GM21526 (cell line): ENCODE measurements around the gene SSX4B.
"Not testable (repeated sequence)": the region's sequence is repeated elsewhere in the genome, so short reads cannot be mapped to it uniquely, and the experiment has no call there.

Source experiments
- ATAC-seq: cut with Tn5 transposase; IDR thresholded peaks from one replicate; pipeline ENCODE4 v1.9.1; 2021; ENCODE audit warnings: moderate library complexity; ENCODE audit not compliant: unreplicated experiment, low FRiP score

The SSX4B gene

DNA sequence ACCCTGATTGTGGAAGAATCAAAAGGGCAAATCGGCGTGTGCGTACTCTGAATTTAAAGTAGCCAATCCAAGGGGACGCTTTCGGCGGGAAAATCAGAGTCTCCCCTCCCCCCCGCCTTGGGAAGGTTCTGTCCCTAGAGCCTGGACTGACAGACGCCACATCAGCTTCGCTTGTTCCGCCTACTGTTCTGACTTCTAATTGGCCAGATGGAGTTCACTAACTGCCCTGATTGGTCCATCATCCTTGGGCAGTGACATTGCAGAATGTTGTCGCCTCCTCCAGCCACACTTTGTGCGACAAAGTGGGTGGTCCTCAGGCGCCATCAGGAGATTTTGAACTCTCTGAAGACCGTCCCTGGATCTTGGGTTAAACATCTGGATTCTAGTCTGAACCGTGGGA lies at the start of gene SSX4B:
Gene SSX4B, minus strand, starts transcription at position 101 of the 400 bp plus-strand sequence. CDS start 588 bp downstream, outside the sequence.
- not testable (repeated sequence) for ATAC-seq

DNA sequence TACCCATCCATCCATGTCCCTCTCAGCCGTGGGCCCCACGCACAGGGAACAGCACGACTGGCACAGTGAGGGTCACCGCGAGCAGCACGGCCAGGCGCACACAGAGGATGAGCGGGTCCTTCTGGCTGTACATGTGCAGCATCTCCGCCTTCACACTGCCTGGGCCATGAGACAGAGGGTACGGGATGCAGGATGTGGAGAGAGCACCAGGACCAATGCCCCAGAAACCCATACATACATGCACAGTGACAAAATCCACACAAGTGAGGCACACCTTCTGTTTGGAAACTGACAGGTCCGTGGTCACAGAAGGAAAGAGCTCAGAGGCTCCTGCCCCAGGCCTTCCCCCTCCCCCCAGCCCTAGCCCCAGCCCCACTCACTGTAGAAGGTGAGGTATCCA lies 48.8 kb upstream of the SSX4B start:
- no peak for ATAC-seq

- ATAC-seq: no peak
These were observed 48.3 kb upstream of the SSX4B start for GRCh38 chrX:48460031-48460430.

- ATAC-seq: no peak
These were observed 47.7 kb upstream of the SSX4B start for GRCh38 chrX:48459483-48459882.

DNA sequence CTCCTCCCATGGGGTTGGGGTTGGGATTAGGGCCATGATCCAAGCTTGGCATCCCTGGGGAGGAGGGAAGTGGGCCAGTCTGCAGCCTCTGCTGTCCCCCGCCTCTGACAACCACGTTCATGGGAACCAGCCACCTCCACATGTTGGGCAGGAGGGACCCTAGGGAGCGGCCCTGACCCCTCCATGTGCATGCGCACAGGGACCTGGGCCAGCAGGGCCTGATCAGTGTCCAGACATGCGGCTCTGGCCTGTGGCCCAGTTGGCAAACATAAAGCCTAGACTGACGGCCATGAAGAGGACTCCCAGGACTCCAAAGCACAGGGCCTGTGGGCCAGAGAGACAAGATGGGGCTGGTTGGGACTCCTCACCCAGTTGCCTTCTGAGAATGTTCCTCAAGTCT lies 47.0 kb upstream of the SSX4B start:
- no peak for ATAC-seq

- no peak for ATAC-seq
These were observed 45.0 kb upstream of the SSX4B start for GRCh38 chrX:48456628-48457331.

DNA sequence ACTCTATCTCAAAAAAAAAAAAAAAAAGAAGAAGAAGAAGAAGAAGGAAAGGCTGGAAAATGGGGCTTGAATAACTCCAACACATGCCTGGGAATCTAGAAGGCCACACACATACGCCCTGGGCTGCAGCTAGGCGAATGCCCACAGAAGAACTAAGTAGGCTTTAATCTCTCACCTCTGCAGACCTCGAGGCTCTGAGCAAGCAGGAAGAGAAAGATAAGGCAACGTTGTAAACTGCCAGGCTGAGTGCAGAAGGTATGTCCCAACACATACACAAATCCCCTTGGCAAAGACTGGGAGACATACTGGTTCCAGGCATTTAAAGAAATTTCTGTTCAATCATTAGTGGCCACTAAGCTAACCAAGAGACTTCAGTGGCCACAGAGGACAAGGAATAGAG lies 39.9 kb upstream of the SSX4B start:
- ATAC-seq: no peak

DNA sequence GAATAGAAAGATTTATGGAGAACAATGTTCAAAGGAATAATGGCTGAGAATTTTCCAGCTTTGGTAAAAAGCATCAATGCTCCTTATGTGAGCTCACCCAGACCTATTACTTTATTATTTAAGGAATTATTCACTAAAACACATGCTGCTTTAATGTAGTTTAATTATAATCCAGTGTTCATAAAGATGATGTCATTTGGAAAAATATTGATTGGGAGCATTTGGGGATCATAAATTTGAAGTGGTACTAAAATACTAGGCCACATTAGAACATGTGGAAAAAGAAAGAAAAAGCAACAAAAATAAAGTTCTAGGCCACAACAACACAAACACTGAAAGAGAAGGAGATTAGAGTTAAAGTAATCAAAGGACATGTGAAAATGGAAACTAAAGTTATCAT lies 38.3 kb upstream of the SSX4B start:
- ATAC-seq: no peak

GRCh38 chrX:48447201-48447600 lies 35.4 kb upstream of the SSX4B start:
- not testable (repeated sequence) for ATAC-seq

DNA sequence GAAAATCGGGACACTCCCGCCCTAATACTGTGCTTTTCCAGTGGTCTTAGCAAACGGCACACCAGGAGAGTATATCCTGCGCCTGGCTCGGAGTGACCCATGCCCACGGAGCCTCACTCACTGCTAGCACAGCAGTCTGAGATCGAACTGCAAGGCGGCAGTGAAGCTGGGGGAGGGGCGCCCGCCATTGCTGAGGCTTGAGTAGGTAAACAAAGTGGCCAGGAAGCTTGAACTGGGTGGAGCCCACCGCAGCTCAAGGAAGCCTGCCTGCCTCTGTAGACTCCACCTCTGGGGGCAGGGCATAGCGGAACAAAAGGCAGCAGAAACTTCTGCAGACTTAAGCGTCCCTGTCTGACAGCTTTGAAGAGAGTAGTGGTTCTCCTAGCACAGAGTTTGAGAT lies 22.0 kb upstream of the SSX4B start:
- ATAC-seq: not testable (repeated sequence)

DNA sequence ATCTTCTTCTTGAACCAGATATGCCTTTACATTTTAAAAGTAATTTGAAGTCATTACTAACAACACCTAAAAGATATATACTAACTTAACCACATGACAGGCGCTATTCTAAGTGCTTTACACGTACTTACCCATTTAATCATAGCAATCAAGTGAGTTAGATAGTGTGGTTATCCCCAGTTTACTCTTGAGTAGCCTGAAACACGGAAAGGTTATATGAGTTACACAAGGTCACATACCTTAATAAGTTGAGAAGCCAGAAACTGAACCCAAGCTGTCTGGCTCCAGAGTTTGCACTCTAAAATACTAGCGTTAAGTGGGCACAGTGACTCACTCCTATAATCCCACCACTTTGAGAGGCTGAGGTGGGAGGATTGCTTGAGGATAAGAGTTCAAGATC lies 18.4 kb upstream of the SSX4B start:
- ATAC-seq: not testable (repeated sequence)

GRCh38 chrX:48429606-48430005 lies 17.8 kb upstream of the SSX4B start:
- not testable (repeated sequence) for ATAC-seq

DNA sequence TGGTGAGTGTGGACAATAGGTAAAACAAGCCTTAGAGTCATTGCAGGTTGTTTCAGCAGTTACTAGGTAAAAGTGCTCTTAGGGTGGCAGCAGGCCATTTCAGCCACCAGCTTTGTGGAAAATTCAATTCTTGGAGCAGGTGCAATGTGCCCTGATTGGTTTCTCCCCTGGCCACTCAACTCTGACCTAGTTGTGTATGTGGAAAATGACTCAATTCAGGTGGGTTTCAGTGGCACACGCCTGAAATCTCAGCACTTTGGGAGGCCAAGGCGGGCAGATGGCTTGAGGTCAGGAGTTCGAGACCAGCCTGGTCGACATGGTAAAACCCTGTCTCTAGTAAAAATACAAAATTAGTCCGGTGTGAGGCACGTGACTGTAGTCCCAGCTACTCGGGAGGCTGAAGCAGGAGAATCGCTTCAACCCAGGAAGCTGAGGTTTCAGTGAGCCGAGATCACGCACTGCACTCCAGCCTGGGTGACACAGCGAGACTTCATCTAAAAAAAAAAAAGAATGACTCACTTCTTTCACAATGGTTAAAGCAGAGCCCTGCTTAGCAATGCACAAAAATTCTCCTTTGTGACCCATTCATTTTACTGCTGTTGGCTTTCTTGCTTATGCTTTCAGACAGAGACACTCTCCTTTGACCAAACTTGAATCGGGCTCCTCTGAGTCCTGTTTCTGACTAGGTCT lies 15.4 kb upstream of the SSX4B start:
- not testable (repeated sequence) for ATAC-seq

DNA sequence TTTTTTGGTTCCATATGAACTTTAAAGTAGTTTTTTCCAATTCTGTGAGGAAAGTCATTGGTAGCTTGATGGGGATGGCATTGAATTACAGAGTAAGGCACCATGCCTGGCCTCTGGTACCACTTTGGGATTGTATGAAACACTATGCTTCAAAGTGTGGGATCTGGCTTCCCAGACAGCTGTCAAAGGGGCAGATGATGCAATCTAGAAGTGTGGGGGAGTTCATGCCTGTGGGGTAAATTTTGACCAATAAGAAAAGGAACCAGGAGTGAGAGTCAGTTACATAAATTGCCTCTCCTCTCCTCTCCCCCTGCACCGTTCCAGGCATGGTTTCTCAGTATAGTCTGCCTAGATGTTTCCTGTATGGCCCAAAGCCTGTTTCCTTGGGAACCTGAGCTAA lies 13.9 kb downstream of the SSX4B start:
- ATAC-seq: not testable (repeated sequence)

GRCh38 chrX:48396931-48397330 lies 14.8 kb downstream of the SSX4B start:
- ATAC-seq: not testable (repeated sequence)

DNA sequence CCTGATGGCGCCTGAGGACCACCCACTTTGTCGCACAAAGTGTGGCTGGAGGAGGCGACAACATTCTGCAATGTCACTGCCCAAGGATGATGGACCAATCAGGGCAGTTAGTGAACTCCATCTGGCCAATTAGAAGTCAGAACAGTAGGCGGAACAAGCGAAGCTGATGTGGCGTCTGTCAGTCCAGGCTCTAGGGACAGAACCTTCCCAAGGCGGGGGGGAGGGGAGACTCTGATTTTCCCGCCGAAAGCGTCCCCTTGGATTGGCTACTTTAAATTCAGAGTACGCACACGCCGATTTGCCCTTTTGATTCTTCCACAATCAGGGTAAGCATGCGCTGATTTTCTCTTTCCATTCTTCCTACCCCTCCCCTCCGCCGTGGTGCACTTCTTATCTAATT lies 28.5 kb downstream of the SSX4B start, which contains the start of gene SSX4:
Gene SSX4, plus strand, starts transcription at position 301 of the 400 bp plus-strand sequence. CDS start 515 bp downstream, outside the sequence.
- ATAC-seq: not testable (repeated sequence)

GRCh38 chrX:48370408-48370807 lies 41.4 kb downstream of the SSX4B start:
- ATAC-seq: not testable (repeated sequence)

GRCh38 chrX:48367717-48368408 lies 43.9 kb downstream of the SSX4B start:
- not testable (repeated sequence) for ATAC-seq

- not testable (repeated sequence) for ATAC-seq
These were observed 52.5 kb downstream of the SSX4B start for GRCh38 chrX:48359281-48359680.

DNA sequence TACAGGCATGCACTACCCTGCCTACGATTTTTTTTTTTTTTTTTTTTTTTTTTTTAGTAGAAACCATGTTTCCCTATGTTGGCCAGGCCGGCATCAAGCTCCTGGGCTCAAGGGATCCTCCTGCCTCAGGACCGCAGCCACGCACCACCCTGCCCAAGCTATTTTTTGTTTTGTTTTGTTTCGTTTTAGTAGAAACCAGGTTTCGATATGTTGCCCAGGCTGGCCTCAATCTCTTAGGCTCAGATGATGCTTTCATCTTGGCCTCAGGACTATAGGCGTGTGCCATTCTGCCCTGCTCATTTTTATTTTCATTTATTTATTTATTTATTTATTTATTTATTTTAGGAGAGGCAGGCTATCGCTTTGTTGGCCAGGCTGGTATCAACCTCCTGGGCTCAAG lies 54.1 kb downstream of the SSX4B start:
- no peak for ATAC-seq
